Smooth muscle cell (in vitro differentiated cells): Measurements from ENCODE around the gene CNIH3. TPM values are rescaled to one million over a fixed set of nuclear protein-coding genes. Genes with fewer than 3 reads are reported as not detected.

Source experiments
- DNase-seq: peaks from one replicate; lab custom pipeline; 2025; ENCODE audit not compliant: unreplicated experiment; lab: John Stamatoyannopoulos, UW
- H2AFZ ChIP-seq: fragments of 200-600 bp; sonication (generic); 2 replicates; pipeline ENCODE4 v1.6.0; 2016; ENCODE audit warnings: antibody characterized with exemption, low read depth, mild to moderate bottlenecking
- H3F3A ChIP-seq: fragments of 200-600 bp; sonication (generic); 2 replicates; pipeline ENCODE4 v1.6.0; 2017; ENCODE audit warnings: antibody characterized with exemption, low read depth
- H3K27ac ChIP-seq: fragments of 200-600 bp; sonication (generic); 2 replicates; pipeline ENCODE4 v1.5.1; 2016; ENCODE audit warnings: low read depth, mild to moderate bottlenecking
- H3K27me3 ChIP-seq: fragments of 200-600 bp; sonication (generic); 2 replicates; pipeline ENCODE4 v1.6.1; 2016; ENCODE audit warnings: low read depth, mild to moderate bottlenecking
- H3K36me3 ChIP-seq: fragments of 200-600 bp; sonication (generic); 2 replicates; pipeline ENCODE4 v1.5.1; 2016; ENCODE audit warnings: low read depth
- H3K4me1 ChIP-seq: fragments of 200-600 bp; sonication (generic); 2 replicates; pipeline ENCODE4 v1.5.1; 2016; ENCODE audit warnings: low read depth
- H3K4me2 ChIP-seq: fragments of 200-600 bp; sonication (generic); 2 replicates; pipeline ENCODE4 v1.6.0; 2016; ENCODE audit warnings: mild to moderate bottlenecking
- H3K4me3 ChIP-seq: fragments of 200-600 bp; sonication (generic); 2 replicates; pipeline ENCODE4 v1.5.1; 2016; ENCODE audit warnings: mild to moderate bottlenecking
- H3K79me2 ChIP-seq: fragments of 200-600 bp; sonication (generic); 2 replicates; pipeline ENCODE4 v1.6.0; 2016; ENCODE audit warnings: low read depth, mild to moderate bottlenecking
- H3K9ac ChIP-seq: fragments of 200-600 bp; sonication (generic); 2 replicates; pipeline ENCODE4 v1.6.0; 2016; ENCODE audit warnings: low read depth
- H3K9me3 ChIP-seq: fragments of 200-600 bp; sonication (generic); replicated peaks from 2 replicates; pipeline ENCODE4 v1.5.1; 2016; ENCODE audit warnings: low read depth
- H4K20me1 ChIP-seq: fragments of 200-600 bp; sonication (generic); 2 replicates; pipeline ENCODE4 v1.6.0; 2016; ENCODE audit warnings: low read depth
- CTCF ChIP-seq: fragments of 200-600 bp; sonication (generic); IDR thresholded peaks from 2 replicates; pipeline ENCODE4 v1.5.1; 2017; ENCODE audit warnings: borderline replicate concordance, mild to moderate bottlenecking, antibody characterized with exemption; ENCODE audit not compliant: insufficient read depth, poor library complexity, severe bottlenecking
- WGBS: methylation state at CpG from one replicate; pipeline ENCODE4 v1.1.7; 2016; ENCODE audit warnings: low lambda C conversion rate; 5-methylcytosine and 5-hydroxymethylcytosine counted together
- polyA plus RNA-seq: library from polyadenylated mRNA; unstranded; fragments of >200 nt; fragmentation: Nextera tagmentation; extraction: Ambion mirVana; gene quantifications from 2 replicates; pipeline ENCODE4 v1.2.1, GENCODE V29; 2016
- total RNA-seq: library from RNA; depleted of rRNA; stranded (reverse); fragments of >200 nt; gene quantifications from 2 replicates; pipeline ENCODE4 v1.2.3, GENCODE V29; 2014

CNIH3 gene
- total and polyA plus RNA-seq, 2 experiments from 2014 or later = 6.6 to 8.0 TPM

- 73% methylated on average over 7 of the region's 7 CpGs for WGBS
Measured at GRCh38 chr1:224769452-224770335, 153.6 kb downstream of the CNIH3 start.

GRCh38 chr1:224770336-224770693 is 154.2 kb downstream of the CNIH3 start:
- Histone ChIP-seq H4K20me1 (no peaks in the 10 kb centered on the region), H3K4me3 (no peak overlapping the region), H3K79me2 (no peaks in the 10 kb centered on the region), H2AFZ (no peak overlapping the region), H3F3A (no peaks in the 10 kb centered on the region), H3K27me3 (no peaks in the 10 kb centered on the region), H3K4me1 (peaks cover 5% of the 10 kb centered on the region), H3K4me2 (peak overlapping the region; percentile 38), H3K36me3 (no peaks in the 10 kb centered on the region), H3K9me3 (no peaks in the 10 kb centered on the region), H3K27ac (no peak overlapping the region), H3K9ac (no peak overlapping the region)
- 23% methylated on average over 5 of the region's 5 CpGs for WGBS
- no peak for DNase-seq
- no peak for TF ChIP-seq CTCF

More at GRCh38 chr1:224769452-224770335, 153.6 kb downstream of the CNIH3 start:
- Histone ChIP-seq H3K79me2 (no peaks in the 10 kb centered on the region), H3K9me3 (no peaks in the 10 kb centered on the region), H3K4me2 (peak overlapping the region; percentile 38), H3K9ac (no peak overlapping the region), H4K20me1 (no peaks in the 10 kb centered on the region), H3F3A (no peaks in the 10 kb centered on the region), H3K27ac (no peak overlapping the region), H2AFZ (no peak overlapping the region), H3K27me3 (no peaks in the 10 kb centered on the region), H3K4me3 (no peak overlapping the region), H3K4me1 (peaks cover 5% of the 10 kb centered on the region), H3K36me3 (no peaks in the 10 kb centered on the region)
- no peak for DNase-seq
- TF ChIP-seq CTCF = no peak

- Histone ChIP-seq H3K9ac (no peak overlapping the region), H3K27me3 (no peaks in the 10 kb centered on the region), H3K4me3 (no peak overlapping the region), H3K4me1 (peaks cover 5% of the 10 kb centered on the region), H2AFZ (no peak overlapping the region), H3K4me2 (no peak overlapping the region), H3K79me2 (no peaks in the 10 kb centered on the region), H3K9me3 (no peaks in the 10 kb centered on the region), H3K27ac (no peak overlapping the region), H3F3A (no peaks in the 10 kb centered on the region), H3K36me3 (no peaks in the 10 kb centered on the region), H4K20me1 (no peaks in the 10 kb centered on the region)
- 96% methylated on average over 2 of the region's 2 CpGs for WGBS
- no peak for TF ChIP-seq CTCF
- DNase-seq = no peak
Measured at GRCh38 chr1:224773646-224774045, 157.5 kb downstream of the CNIH3 start.

- Histone ChIP-seq H3K4me1 (peaks cover 5% of the 10 kb centered on the region), H3F3A (no peaks in the 10 kb centered on the region), H3K36me3 (no peaks in the 10 kb centered on the region), H3K9me3 (no peaks in the 10 kb centered on the region), H3K27me3 (no peaks in the 10 kb centered on the region), H3K27ac (no peak overlapping the region), H3K4me3 (no peak overlapping the region), H4K20me1 (no peaks in the 10 kb centered on the region), H3K4me2 (no peak overlapping the region), H3K79me2 (no peaks in the 10 kb centered on the region), H3K9ac (no peak overlapping the region), H2AFZ (no peak overlapping the region)
- no peak for DNase-seq
- WGBS = 96% methylated on average over 2 of the region's 2 CpGs
- no peak for TF ChIP-seq CTCF
Measured at GRCh38 chr1:224774378-224774777, 158.3 kb downstream of the CNIH3 start.
